GM23338 (cell line): ENCODE data around the gene UPK2. TPM values are rescaled to one million over a fixed set of nuclear protein-coding genes. Genes with fewer than 3 reads are reported as not detected.

Source experiments
- ATAC-seq: fragments of 200-7000 bp; cut with Tn5 transposase; 3 replicates; pipeline ENCODE4 v1.9.1; 2020
- DNase-seq: peaks from one replicate; pipeline ENCODE4 v3.0.0-alpha.2; 2015; ENCODE audit warnings: low spot score
- H2AFZ ChIP-seq: fragments of 200-600 bp; sonication (generic); 2 replicates; pipeline ENCODE4 v1.8.0; 2016; ENCODE audit warnings: antibody characterized with exemption, mild to moderate bottlenecking, moderate library complexity
- H3F3A ChIP-seq: fragments of 200-600 bp; sonication (generic); replicated peaks from 2 replicates; pipeline ENCODE4 v1.8.0; 2017; ENCODE audit warnings: antibody characterized with exemption, mixed run types, low read depth
- H3K27ac ChIP-seq: fragments of 200-600 bp; sonication (generic); 2 replicates; pipeline ENCODE4 v1.6.1; 2016; ENCODE audit warnings: low read depth
- H3K27me3 ChIP-seq: fragments of 200-600 bp; sonication (generic); 2 replicates; pipeline ENCODE4 v1.8.0; 2016; ENCODE audit warnings: mild to moderate bottlenecking, mixed run types, moderate library complexity; ENCODE audit not compliant: insufficient read depth
- H3K36me3 ChIP-seq: fragments of 200-600 bp; sonication (generic); 2 replicates; pipeline ENCODE4 v1.8.0; 2016; ENCODE audit warnings: mild to moderate bottlenecking; ENCODE audit not compliant: insufficient read depth
- H3K4me1 ChIP-seq: fragments of 200-600 bp; sonication (generic); 2 replicates; pipeline ENCODE4 v1.8.0; 2016; ENCODE audit warnings: mild to moderate bottlenecking, moderate library complexity; ENCODE audit not compliant: insufficient read depth
- H3K4me2 ChIP-seq: fragments of 200-600 bp; sonication (generic); 2 replicates; pipeline ENCODE4 v1.7.1; 2017; ENCODE audit warnings: mixed run types
- H3K4me3 ChIP-seq: fragments of 200-600 bp; sonication (generic); 2 replicates; pipeline ENCODE4 v1.6.1; 2016; ENCODE audit warnings: mixed run types
- H3K79me2 ChIP-seq: fragments of 200-600 bp; sonication (generic); replicated peaks from 2 replicates; pipeline ENCODE4 v1.8.0; 2017; ENCODE audit warnings: mild to moderate bottlenecking; ENCODE audit not compliant: insufficient read depth
- H3K9me2 ChIP-seq: fragments of 200-600 bp; sonication (generic); 2 replicates; pipeline ENCODE4 v1.8.0; 2017; ENCODE audit not compliant: insufficient read depth
- H4K20me1 ChIP-seq: fragments of 200-600 bp; sonication (generic); replicated peaks from 2 replicates; pipeline ENCODE4 v1.8.0; 2017; ENCODE audit warnings: mild to moderate bottlenecking; ENCODE audit not compliant: insufficient read depth
- H3K27ac Mint-ChIP-seq: 2 replicates; pipeline ENCODE4 v1.8.0; 2020; ENCODE audit warnings: inconsistent platforms, mild to moderate bottlenecking, moderate library complexity, mixed read lengths
- H3K27me3 Mint-ChIP-seq: 3 replicates; pipeline ENCODE4 v1.8.0; 2022; ENCODE audit warnings: low read depth, mild to moderate bottlenecking, moderate library complexity, mixed read lengths, inconsistent platforms; ENCODE audit not compliant: insufficient read depth, poor library complexity
- H3K36me3 Mint-ChIP-seq: 3 replicates; pipeline ENCODE4 v1.8.0; 2021; ENCODE audit warnings: low read depth, mild to moderate bottlenecking, inconsistent platforms, moderate library complexity, mixed read lengths
- H3K4me1 Mint-ChIP-seq: 3 replicates; pipeline ENCODE4 v1.8.0; 2020; ENCODE audit warnings: mild to moderate bottlenecking, inconsistent platforms, mixed read lengths
- H3K4me3 Mint-ChIP-seq: 3 replicates; pipeline ENCODE4 v1.8.0; 2021; ENCODE audit warnings: moderate library complexity, mild to moderate bottlenecking, inconsistent platforms, mixed read lengths
- H3K9me3 Mint-ChIP-seq: 3 replicates; pipeline ENCODE4 v1.8.0; 2020; ENCODE audit warnings: moderate library complexity, mild to moderate bottlenecking, inconsistent platforms, mixed read lengths
- CREB1 ChIP-seq: fragments of 250-450 bp; sonication (Bioruptor Pico); IDR thresholded peaks from 2 replicates; pipeline ENCODE4 v1.5.0; 2020; ENCODE audit warnings: low read depth, mild to moderate bottlenecking, moderate library complexity
- CTCF ChIP-seq, 2 experiments: fragments of 200-600 bp in 1 of 2; sonication (generic) in 1 of 2; conservative IDR thresholded peaks; 2 replicates each; pipeline versions ENCODE4 v1.5.1 to v1.6.1; 2016 to 2017; ENCODE audit warnings: antibody characterized with exemption in 2 of 2, low read depth in 2 of 2, mild to moderate bottlenecking in 2 of 2, moderate library complexity in 1 of 2
- EZH2 ChIP-seq: fragments of 200-600 bp; sonication (generic); IDR thresholded peaks from one replicate; pipeline ENCODE4 v1.8.0; 2017; ENCODE audit warnings: antibody characterized with exemption, mild to moderate bottlenecking, low read depth; ENCODE audit not compliant: unreplicated experiment
- EZH2phosphoT487 ChIP-seq: fragments of 200-600 bp; sonication (generic); IDR thresholded peaks from one replicate; pipeline ENCODE4 v1.8.1; 2018; ENCODE audit warnings: antibody characterized with exemption; ENCODE audit not compliant: unreplicated experiment
- JUNB ChIP-seq: IDR thresholded peaks from one replicate; pipeline ENCODE4 v1.6.1; 2016; ENCODE audit warnings: antibody characterized with exemption; ENCODE audit not compliant: unreplicated experiment
- NANOG ChIP-seq: IDR thresholded peaks from 2 replicates; pipeline ENCODE4 v1.6.1; 2016; ENCODE audit warnings: antibody characterized with exemption, borderline replicate concordance
- POLR2AphosphoS5 ChIP-seq: IDR thresholded peaks from 2 replicates; pipeline ENCODE4 v1.6.1; 2016; ENCODE audit warnings: antibody characterized with exemption, low read depth
- REST ChIP-seq: IDR thresholded peaks from one replicate; pipeline ENCODE4 v1.6.1; 2018; ENCODE audit warnings: antibody characterized with exemption; ENCODE audit not compliant: unreplicated experiment
- STAT1 ChIP-seq: IDR thresholded peaks from one replicate; pipeline ENCODE4 v1.6.1; 2016; ENCODE audit warnings: antibody characterized with exemption; ENCODE audit not compliant: unreplicated experiment
- ZNF114 ChIP-seq: fragments of 250-450 bp; sonication (Bioruptor Pico); IDR thresholded peaks from 2 replicates; pipeline ENCODE4 v1.5.0; 2020; ENCODE audit warnings: mild to moderate bottlenecking, moderate library complexity
- ZNF462 ChIP-seq: fragments of 250-450 bp; sonication (Bioruptor Pico); IDR thresholded peaks from 2 replicates; pipeline ENCODE4 v1.5.0; 2020; ENCODE audit warnings: mild to moderate bottlenecking, moderate library complexity
- polyA plus RNA-seq: library from polyadenylated mRNA; unstranded; fragments of >200 nt; fragmentation: Nextera tagmentation; extraction: Ambion mirVana; gene quantifications from 2 replicates; pipeline ENCODE4 v1.2.1, GENCODE V29; 2016
- total RNA-seq: library from RNA; depleted of rRNA; stranded (reverse); fragments of >200 nt; shearing (Covaris generic); gene quantifications from 2 replicates; pipeline ENCODE4 v1.2.3, GENCODE V29; 2014

UPK2 gene
- total and polyA plus RNA-seq, 2 experiments from 2014 or later: 0.74 TPM; not detected in 1

GRCh38 chr11:118961189-118961588 is 5.1 kb downstream of the UPK2 start:
- ATAC-seq: no peak

More at GRCh38 chr11:118961189-118961588, 5.1 kb downstream of the UPK2 start:
- Mint-ChIP-seq H3K4me3 (no peak overlapping the region), H3K27me3 (peaks cover 14% of the 10 kb centered on the region), H3K9me3 (no peaks in the 10 kb centered on the region), H3K36me3 (no peaks in the 10 kb centered on the region), H3K27ac (no peak overlapping the region), H3K4me1 (peaks cover 3% of the 10 kb centered on the region; the same call in 2 of the 3 replicates)
- Histone ChIP-seq H3K79me2 (no peaks in the 10 kb centered on the region), H3K27me3 (no peaks in the 10 kb centered on the region), H3F3A (no peaks in the 10 kb centered on the region), H3K4me3 (no peak overlapping the region), H3K9me2 (no peaks in the 10 kb centered on the region), H3K27ac (no peak overlapping the region), H2AFZ (peak overlapping the region; percentile 63; the same call in 1 of the 2 replicates), H3K36me3 (no peaks in the 10 kb centered on the region), H3K4me2 (no peak overlapping the region), H4K20me1 (no peaks in the 10 kb centered on the region), H3K4me1 (no peaks in the 10 kb centered on the region)
- DNase-seq: no peak
- TF ChIP-seq REST: no peak
- TF ChIP-seq CREB1: no peak
- no peak for TF ChIP-seq POLR2AphosphoS5
- TF ChIP-seq EZH2phosphoT487: no peak
- no peak for TF ChIP-seq JUNB
- no peak for TF ChIP-seq STAT1
- no peak for TF ChIP-seq ZNF462 (CRISPR knock-in tag)
- TF ChIP-seq NANOG: no peak
- TF ChIP-seq EZH2: no peak
- TF ChIP-seq ZNF114 (CRISPR knock-in tag): no peak
- no peak for TF ChIP-seq CTCF (conservative IDR thresholded peaks at IDR 0.05; ENCODE audit: low read depth in 2 of 2)
